HG02840 (cell line): ENCODE data around the gene CANT1.

ENCODE experiments used
- ATAC-seq: cut with Tn5 transposase; IDR thresholded peaks from one replicate; pipeline ENCODE4 v1.9.1; 2021; ENCODE audit warnings: mild to moderate bottlenecking, moderate library complexity, moderate number of reproducible peaks; ENCODE audit not compliant: unreplicated experiment, low FRiP score

Gene CANT1

GRCh38 chr17:79012563-79013134 is 3.1 kb upstream of the CANT1 start:
- no peak for ATAC-seq

GRCh38 chr17:79011451-79012147 is 2.0 kb upstream of the CANT1 start:
- no peak for ATAC-seq

GRCh38 chr17:79010304-79010646 is 711 bp upstream of the CANT1 start:
- ATAC-seq = no peak

GRCh38 chr17:79008666-79009387 is 737 bp downstream of the CANT1 start:
- peak; percentile 4 for ATAC-seq

- ATAC-seq = no peak
Measured at GRCh38 chr17:79007504-79008381, 1.8 kb downstream of the CANT1 start.

- no peak for ATAC-seq
Measured at GRCh38 chr17:79006794-79007503, 2.6 kb downstream of the CANT1 start.

- no peak for ATAC-seq
Measured at GRCh38 chr17:79006046-79006445, 3.5 kb downstream of the CANT1 start.

GRCh38 chr17:79005063-79005861 is 4.3 kb downstream of the CANT1 start:
- ATAC-seq = no peak

- ATAC-seq = no peak
Measured at GRCh38 chr17:79003661-79004411, 5.7 kb downstream of the CANT1 start.

- no peak for ATAC-seq
Measured at GRCh38 chr17:79002796-79003593, 6.6 kb downstream of the CANT1 start.

GRCh38 chr17:79002291-79002690 is 7.3 kb downstream of the CANT1 start:
- ATAC-seq = no peak

- ATAC-seq = no peak
Measured at GRCh38 chr17:79001190-79002020, 8.2 kb downstream of the CANT1 start.

GRCh38 chr17:79000396-79001189 is 9.0 kb downstream of the CANT1 start:
- ATAC-seq = no peak

GRCh38 chr17:78999947-79000395 is 9.6 kb downstream of the CANT1 start:
- ATAC-seq = no peak

- ATAC-seq = no peak
Measured at GRCh38 chr17:78999056-78999768, 10.4 kb downstream of the CANT1 start.
